ENCODE results near the gene HIBADH. TPM values are rescaled to one million over a fixed set of nuclear protein-coding genes. Genes with fewer than 3 reads are reported as not detected.

Gene HIBADH
- total RNA-seq, 1 donor from 2014 or later = 15.4 TPM

DNA sequence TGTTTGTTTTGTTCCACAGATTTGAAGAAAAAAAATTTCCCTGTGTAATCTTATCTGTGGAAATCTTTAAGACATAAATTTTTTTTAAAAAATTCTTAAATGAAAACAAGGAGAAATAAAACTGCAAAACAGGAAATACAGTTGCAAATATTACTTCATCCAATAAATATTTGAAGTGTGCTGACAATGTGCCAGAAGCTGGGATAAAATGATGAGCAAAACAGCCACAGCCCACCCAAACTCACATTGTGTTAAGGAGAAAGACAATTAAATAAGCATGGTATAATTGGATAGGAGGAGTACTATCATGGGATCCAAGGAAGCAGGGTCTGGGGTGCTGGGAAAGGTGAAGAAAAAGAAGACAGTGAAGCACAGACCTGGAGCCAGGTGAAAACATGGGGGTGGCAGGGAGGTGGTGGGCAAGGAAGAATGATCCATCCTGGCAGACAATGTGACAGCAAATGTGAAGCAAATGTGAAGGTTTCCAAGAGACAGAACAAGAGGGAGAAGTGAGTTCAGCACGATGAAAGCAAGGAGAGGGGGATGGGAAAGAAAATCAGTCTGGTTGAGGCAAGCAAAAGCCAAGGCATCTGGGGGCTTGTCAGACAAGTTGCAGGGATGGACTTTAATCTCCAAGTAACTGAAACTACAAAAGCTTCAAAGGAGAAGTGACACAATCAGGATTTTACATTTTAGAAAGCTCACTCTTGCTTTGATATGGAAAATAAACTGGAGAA lies 135.9 kb downstream of the HIBADH start:
- Mint-ChIP-seq H3K27ac (ENCODE audit: unreplicated experiment) (no peak overlapping the region), H3K27me3 (ENCODE audit: unreplicated experiment) (no peaks in the 10 kb centered on the region), H3K4me3 (ENCODE audit: unreplicated experiment) (no peak overlapping the region), H3K4me1 (ENCODE audit: unreplicated experiment) (peaks cover 3% of the 10 kb centered on the region), H3K9me3 (ENCODE audit: unreplicated experiment) (no peaks in the 10 kb centered on the region), H3K36me3 (ENCODE audit: low read depth, unreplicated experiment) (peaks cover 11% of the 10 kb centered on the region)
- TF ChIP-seq CTCF (IDR thresholded peaks at IDR 0.05; ENCODE audit: unreplicated experiment) = no peak
- no peak for DNase-seq (ENCODE audit: low spot score)

DNA sequence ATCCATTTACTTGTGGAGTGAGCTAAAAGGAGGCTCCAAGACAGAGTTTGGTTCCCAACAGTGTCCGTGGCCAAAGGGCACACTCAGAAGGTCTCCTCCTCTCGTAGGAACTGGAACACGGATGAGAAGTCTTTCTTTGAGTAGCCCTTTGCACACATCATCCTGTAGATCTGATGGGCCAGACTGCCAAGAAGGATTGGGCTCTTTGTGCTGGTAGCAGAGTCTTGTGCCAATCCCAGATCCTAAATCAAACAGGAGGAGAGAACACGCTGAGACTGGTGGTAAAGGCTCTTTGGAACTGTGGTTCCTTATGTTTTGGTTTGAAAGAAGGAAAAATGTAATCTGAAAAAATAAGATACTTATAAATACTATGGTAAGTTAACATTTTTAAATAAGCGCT lies 136.6 kb downstream of the HIBADH start:
- no peak for TF ChIP-seq CTCF (IDR thresholded peaks at IDR 0.05; ENCODE audit: unreplicated experiment)
- peaks cover 3% of the 10 kb centered on the region for H3K4me1 Mint-ChIP-seq (ENCODE audit: unreplicated experiment)
- no peaks in the 10 kb centered on the region for H3K27me3 Mint-ChIP-seq (ENCODE audit: unreplicated experiment)
- H3K4me3 Mint-ChIP-seq (ENCODE audit: unreplicated experiment) = no peak overlapping the region
- no peak for DNase-seq (ENCODE audit: low spot score)
- peaks cover 11% of the 10 kb centered on the region for H3K36me3 Mint-ChIP-seq (ENCODE audit: low read depth, unreplicated experiment)
- no peaks in the 10 kb centered on the region for H3K9me3 Mint-ChIP-seq (ENCODE audit: unreplicated experiment)
- H3K27ac Mint-ChIP-seq (ENCODE audit: unreplicated experiment) = no peak overlapping the region

DNA sequence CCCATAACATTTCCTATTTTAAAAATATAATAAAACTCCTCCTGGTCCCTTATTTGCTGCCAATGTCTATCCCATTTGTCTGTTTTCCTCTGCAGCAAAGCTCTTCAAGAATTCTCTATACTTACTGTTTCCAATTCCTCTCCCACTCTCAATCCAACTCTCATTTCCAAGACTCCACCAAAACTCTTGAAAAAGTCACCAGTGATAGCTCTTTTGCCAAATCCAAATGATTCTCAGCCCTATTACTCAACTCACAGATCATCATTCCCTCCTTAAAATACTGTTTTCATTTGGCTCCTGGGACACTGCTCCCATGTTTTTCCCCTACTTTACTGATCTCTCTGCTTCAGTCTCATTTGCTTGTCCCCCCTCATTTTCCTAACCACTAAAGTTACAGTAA lies 139.4 kb downstream of the HIBADH start:
- Mint-ChIP-seq H3K9me3 (ENCODE audit: unreplicated experiment) (no peaks in the 10 kb centered on the region), H3K27ac (ENCODE audit: unreplicated experiment) (no peak overlapping the region), H3K4me3 (ENCODE audit: unreplicated experiment) (no peak overlapping the region), H3K27me3 (ENCODE audit: unreplicated experiment) (no peaks in the 10 kb centered on the region), H3K36me3 (ENCODE audit: low read depth, unreplicated experiment) (no peaks in the 10 kb centered on the region), H3K4me1 (ENCODE audit: unreplicated experiment) (peaks cover 3% of the 10 kb centered on the region)
- no peak for TF ChIP-seq CTCF (IDR thresholded peaks at IDR 0.05; ENCODE audit: unreplicated experiment)
- DNase-seq (ENCODE audit: low spot score) = no peak

- Mint-ChIP-seq H3K4me1 (ENCODE audit: unreplicated experiment) (peaks cover 3% of the 10 kb centered on the region), H3K9me3 (ENCODE audit: unreplicated experiment) (no peaks in the 10 kb centered on the region), H3K36me3 (ENCODE audit: low read depth, unreplicated experiment) (no peaks in the 10 kb centered on the region), H3K27ac (ENCODE audit: unreplicated experiment) (no peak overlapping the region), H3K4me3 (ENCODE audit: unreplicated experiment) (no peak overlapping the region), H3K27me3 (ENCODE audit: unreplicated experiment) (no peaks in the 10 kb centered on the region)
- no peak for DNase-seq (ENCODE audit: low spot score)
- no peak for TF ChIP-seq CTCF (IDR thresholded peaks at IDR 0.05; ENCODE audit: unreplicated experiment)
Measured at GRCh38 chr7:27522566-27522965, 140.1 kb downstream of the HIBADH start.

Data from endothelial cell (in vitro differentiated cells).